C4-2B (cell line): ENCODE results near the gene BPGM.

Source experiments
- CTCF ChIP-seq: fragments of 450-650 bp; conservative IDR thresholded peaks from 2 replicates; pipeline ENCODE4 v1.5.1; 2017; ENCODE audit warnings: mild to moderate bottlenecking
- ZFX ChIP-seq: fragments of 450-650 bp; IDR thresholded peaks from 2 replicates; pipeline ENCODE4 v1.6.1; 2017

DNA sequence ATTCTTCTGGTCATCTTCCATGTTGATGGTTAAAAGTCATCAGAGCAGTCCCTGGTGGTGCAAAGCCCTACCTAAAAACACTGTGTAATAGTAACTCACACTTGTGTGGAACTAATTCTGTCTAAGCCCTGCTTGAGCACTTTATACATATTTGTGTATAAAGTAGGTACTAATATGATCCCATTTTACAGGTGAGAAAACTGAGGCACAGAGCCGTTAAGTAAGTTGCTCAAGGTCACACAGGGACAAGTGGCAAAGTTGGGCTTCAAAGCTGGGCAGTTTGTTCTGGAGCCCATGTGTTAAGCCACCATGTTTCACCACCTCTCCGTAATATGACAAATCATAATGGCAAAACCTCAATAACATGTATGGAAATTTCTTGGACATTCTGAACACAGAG lies 48.1 kb downstream of the BPGM start:
- TF ChIP-seq CTCF, result no peak
- no peak for TF ChIP-seq ZFX
